ENCODE results near the gene GNAI3. TPM values are rescaled to one million over a fixed set of nuclear protein-coding genes. Genes with fewer than 3 reads are reported as not detected.

Gene GNAI3
- polyA plus RNA-seq, 1 experiment: 4.7 TPM

- TF ChIP-seq, protein P1, sequence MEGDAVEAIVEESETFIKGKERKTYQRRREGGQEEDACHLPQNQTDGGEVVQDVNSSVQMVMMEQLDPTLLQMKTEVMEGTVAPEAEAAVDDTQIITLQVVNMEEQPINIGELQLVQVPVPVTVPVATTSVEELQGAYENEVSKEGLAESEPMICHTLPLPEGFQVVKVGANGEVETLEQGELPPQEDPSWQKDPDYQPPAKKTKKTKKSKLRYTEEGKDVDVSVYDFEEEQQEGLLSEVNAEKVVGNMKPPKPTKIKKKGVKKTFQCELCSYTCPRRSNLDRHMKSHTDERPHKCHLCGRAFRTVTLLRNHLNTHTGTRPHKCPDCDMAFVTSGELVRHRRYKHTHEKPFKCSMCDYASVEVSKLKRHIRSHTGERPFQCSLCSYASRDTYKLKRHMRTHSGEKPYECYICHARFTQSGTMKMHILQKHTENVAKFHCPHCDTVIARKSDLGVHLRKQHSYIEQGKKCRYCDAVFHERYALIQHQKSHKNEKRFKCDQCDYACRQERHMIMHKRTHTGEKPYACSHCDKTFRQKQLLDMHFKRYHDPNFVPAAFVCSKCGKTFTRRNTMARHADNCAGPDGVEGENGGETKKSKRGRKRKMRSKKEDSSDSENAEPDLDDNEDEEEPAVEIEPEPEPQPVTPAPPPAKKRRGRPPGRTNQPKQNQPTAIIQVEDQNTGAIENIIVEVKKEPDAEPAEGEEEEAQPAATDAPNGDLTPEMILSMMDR (IDR thresholded peaks at IDR 0.05; ENCODE audit: insufficient read depth, low read depth, low read length): no peak
- no peaks in the 10 kb centered on the region for H3K36me3 ChIP-seq (ENCODE audit: control insufficient read depth, insufficient read depth, low read length)
- ChIA-PET CTCF (interaction anchor here (1.6 kb wide), 1 partner anchor 74 kb away, joined by 3 read pairs; no protein-coding TSS in a partner anchor), POLR2A (no interaction called here)
- H3K4me3 ChIP-seq (ENCODE audit: low read depth, low read length): no peak overlapping the region
- DNase-seq (ENCODE audit: low read depth): no peak
- H3K27me3 ChIP-seq (ENCODE audit: control insufficient read depth, insufficient read depth, low read length): no peaks in the 10 kb centered on the region
These were observed 18.6 kb downstream of the GNAI3 start for GRCh38 chr1:109566982-109567381.

- no peaks in the 10 kb centered on the region for H3K36me3 ChIP-seq (ENCODE audit: control insufficient read depth, insufficient read depth, low read length)
- TF ChIP-seq, protein P1 (IDR thresholded peaks at IDR 0.05; ENCODE audit: insufficient read depth, low read depth, low read length): no peak
- no peaks in the 10 kb centered on the region for H3K27me3 ChIP-seq (ENCODE audit: control insufficient read depth, insufficient read depth, low read length)
- no peak overlapping the region for H3K4me3 ChIP-seq (ENCODE audit: low read depth, low read length)
- CTCF ChIA-PET: interaction anchor here (0.6 to 1.6 kb wide), 3 partner anchors 73 to 291 kb away, joined by 3 to 7 read pairs (median 7); no protein-coding TSS in a partner anchor
- POLR2A ChIA-PET: interaction anchor here (0.6 kb wide), 1 partner anchor 8 kb away, joined by 15 read pairs; no protein-coding TSS in a partner anchor
- DNase-seq (ENCODE audit: low read depth): no peak
These were observed 19.7 kb downstream of the GNAI3 start for GRCh38 chr1:109567877-109568672.

GRCh38 chr1:109569323-109569722, 20.9 kb downstream of the GNAI3 start:
- DNase-seq (ENCODE audit: low read depth): no peak
- no peaks in the 10 kb centered on the region for H3K27me3 ChIP-seq (ENCODE audit: control insufficient read depth, insufficient read depth, low read length)
- POLR2A ChIA-PET: interaction anchor here (0.6 to 1.0 kb wide), 2 partner anchors 11 to 15 kb away, joined by 4 read pairs; no protein-coding TSS in a partner anchor
- no peak overlapping the region for H3K4me3 ChIP-seq (ENCODE audit: low read depth, low read length)
- H3K36me3 ChIP-seq (ENCODE audit: control insufficient read depth, insufficient read depth, low read length): no peaks in the 10 kb centered on the region
- TF ChIP-seq, protein P1 (IDR thresholded peaks at IDR 0.05; ENCODE audit: insufficient read depth, low read depth, low read length): no peak
- CTCF ChIA-PET: interaction anchor here (0.6 to 1.4 kb wide), 3 partner anchors 71 to 292 kb away, joined by 3 to 7 read pairs (median 3); no protein-coding TSS in a partner anchor

- no peaks in the 10 kb centered on the region for H3K36me3 ChIP-seq (ENCODE audit: control insufficient read depth, insufficient read depth, low read length)
- DNase-seq (ENCODE audit: low read depth): no peak
- POLR2A ChIA-PET: interaction anchor here (0.6 to 1.0 kb wide), 2 partner anchors 9 to 10 kb away, joined by 3 to 4 read pairs; no protein-coding TSS in a partner anchor
- H3K27me3 ChIP-seq (ENCODE audit: control insufficient read depth, insufficient read depth, low read length): no peaks in the 10 kb centered on the region
- no peak overlapping the region for H3K4me3 ChIP-seq (ENCODE audit: low read depth, low read length)
- CTCF ChIA-PET: interaction anchor here (1.3 to 1.6 kb wide), 2 partner anchors 25 to 79 kb away, joined by 3 to 6 read pairs; no protein-coding TSS in a partner anchor
- TF ChIP-seq, protein P1 (IDR thresholded peaks at IDR 0.05; ENCODE audit: insufficient read depth, low read depth, low read length): no peak
These were observed 22.0 kb downstream of the GNAI3 start for GRCh38 chr1:109570414-109570813.

DNA sequence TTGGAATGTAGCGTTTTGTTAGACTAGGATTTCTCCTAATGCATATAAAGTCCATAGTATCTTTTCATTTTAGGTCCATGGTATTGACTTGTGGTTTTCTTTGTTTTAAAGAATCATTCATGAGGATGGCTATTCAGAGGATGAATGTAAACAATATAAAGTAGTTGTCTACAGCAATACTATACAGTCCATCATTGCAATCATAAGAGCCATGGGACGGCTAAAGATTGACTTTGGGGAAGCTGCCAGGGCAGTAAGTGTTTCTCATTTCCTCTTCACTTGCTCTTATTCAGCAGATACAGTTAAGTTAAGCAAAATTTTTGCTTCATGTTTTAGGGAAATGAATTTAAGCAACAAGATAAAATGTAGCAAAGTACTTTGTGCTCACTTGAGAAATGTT, 25.4 kb downstream of the GNAI3 start:
- no peaks in the 10 kb centered on the region for H3K36me3 ChIP-seq (ENCODE audit: control insufficient read depth, insufficient read depth, low read length)
- no peak overlapping the region for H3K4me3 ChIP-seq (ENCODE audit: low read depth, low read length)
- DNase-seq (ENCODE audit: low read depth): no peak
- POLR2A ChIA-PET: no interaction called here
- CTCF ChIA-PET: no interaction called here
- no peaks in the 10 kb centered on the region for H3K27me3 ChIP-seq (ENCODE audit: control insufficient read depth, insufficient read depth, low read length)
- TF ChIP-seq, protein P1 (IDR thresholded peaks at IDR 0.05; ENCODE audit: insufficient read depth, low read depth, low read length): no peak
